ENCODE measurements around the gene PYDC2. TPM values are rescaled to one million over a fixed set of nuclear protein-coding genes. Genes with fewer than 3 reads are reported as not detected.
"Not testable (repeated sequence)": the region's sequence is repeated elsewhere in the genome, so short reads cannot be mapped to it uniquely, and the experiment has no call there.

Gene PYDC2
- total RNA-seq, 2 donors from 2014 or later, result not detected

DNA sequence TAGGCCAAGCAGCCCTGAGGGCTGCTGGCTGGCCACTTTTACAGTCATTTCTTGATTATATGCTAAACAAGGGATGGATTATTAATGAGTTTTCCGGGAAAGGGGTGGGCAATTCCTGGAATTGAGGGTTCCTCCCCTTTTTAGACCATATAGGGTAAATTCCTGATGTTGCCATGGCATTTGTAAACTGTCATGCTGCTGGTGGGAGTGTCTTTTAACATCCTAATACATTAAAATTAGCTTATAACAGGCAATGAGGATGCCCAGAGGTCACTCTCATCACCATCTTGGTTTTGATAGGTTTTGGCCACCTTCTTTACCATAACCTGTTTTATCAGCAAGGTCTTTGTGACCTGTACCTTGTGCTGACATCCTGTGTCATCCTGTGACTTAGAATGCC is 11.7 kb upstream of the PYDC2 start:
- intact Hi-C loops (cut with DNase I, micrococcal nuclease), result no loop called here
- DNase-seq (no peak), ATAC-seq (no peak)

DNA sequence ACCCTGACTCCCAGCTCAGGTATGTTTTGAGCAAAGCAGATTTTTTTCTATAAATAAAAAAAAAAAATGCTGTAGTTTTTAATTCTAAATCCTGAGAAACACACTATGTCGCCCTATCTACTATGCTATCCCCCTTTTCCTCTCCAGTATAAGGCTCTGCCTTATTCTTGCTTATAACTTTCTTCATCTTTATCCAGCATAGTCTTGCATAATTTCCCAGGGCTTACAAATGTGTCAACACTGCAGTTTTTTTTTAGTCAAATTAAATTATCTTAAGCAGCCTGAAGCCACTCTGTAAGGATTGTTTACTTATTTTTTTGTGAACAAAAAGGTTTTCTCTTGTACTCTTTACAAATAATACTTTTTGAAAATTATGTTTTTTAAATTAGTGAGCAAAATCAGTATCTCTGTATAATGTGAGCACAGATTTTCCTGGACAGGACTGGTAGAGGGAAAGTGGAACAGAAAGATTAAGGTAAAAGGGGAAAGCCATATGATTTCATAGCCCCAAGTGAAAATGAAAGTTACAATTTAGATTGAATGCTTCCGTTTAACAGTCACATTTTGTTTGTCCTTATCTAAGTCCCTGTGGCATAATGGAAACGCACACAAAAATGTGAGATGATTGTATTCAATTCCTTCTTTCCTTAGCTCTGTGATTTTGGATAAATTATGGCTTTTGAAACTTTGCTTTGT is 5.6 kb upstream of the PYDC2 start:
- DNase-seq (no peak), ATAC-seq (no peak)
- intact Hi-C loops (cut with DNase I, micrococcal nuclease), result no loop called here

DNA sequence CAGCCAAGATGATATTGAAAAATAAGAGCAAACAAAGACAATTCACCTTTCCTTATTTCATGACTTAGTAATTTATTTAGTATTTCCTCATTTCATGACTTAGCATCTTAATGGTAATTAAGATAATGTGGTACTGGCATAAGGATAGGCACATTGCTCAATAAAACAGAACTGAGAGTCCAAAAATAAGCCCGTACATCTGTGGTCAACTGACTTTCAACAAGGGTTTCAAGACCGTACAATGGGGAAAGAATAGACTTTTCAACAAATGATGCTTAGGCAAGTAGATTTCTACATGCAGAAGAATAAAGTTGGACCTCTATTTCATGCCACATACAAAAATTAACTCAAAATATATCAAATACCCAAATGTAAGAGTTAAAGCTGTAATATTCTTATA is 603 bp upstream of the PYDC2 start:
- ATAC-seq (no peak), DNase-seq (no peak)
- intact Hi-C loops (cut with DNase I, micrococcal nuclease), result no loop called here

DNA sequence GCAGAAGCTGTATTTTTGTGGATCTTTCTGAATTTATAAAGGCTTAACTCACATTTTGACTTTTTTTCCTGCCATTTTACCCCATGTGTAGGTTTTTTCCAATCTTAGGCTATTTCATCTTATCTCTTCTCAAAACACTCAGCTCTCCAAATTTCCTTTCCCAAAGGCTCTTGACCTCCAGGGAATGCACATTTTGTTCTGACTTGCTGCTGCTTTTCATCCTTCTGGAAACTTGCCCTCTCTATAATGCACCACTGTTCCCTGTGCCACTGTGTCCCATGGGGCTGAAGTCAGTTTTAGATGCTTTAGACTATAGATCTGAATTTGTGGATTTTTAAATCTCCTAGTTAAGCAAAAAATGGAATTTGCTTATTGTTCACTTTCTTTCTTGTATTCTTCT is 9.1 kb downstream of the PYDC2 start:
- intact Hi-C loops (cut with DNase I, micrococcal nuclease), result no loop called here
- ATAC-seq, result no peak
- DNase-seq, result no peak

DNA sequence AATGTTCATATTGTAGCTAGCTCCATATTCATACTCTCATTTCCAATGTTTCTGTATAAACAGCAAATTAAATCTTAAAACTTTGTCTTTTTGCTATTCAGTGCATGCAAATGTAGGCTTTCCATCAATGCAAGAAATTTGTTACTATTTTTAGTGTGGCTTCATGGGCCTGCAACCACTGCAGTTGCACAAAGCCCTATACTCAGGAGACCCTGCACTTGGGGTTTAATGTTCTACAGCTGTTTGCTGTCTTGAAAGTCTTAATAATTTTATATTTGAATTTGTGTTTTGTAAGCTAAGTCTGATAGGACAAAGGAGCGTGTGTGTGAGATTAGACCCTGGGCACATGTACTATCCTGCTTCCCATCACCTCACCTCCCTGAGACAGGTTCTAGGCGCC is 9.6 kb downstream of the PYDC2 start:
- DNase-seq, result no peak
- intact Hi-C loops (cut with DNase I, micrococcal nuclease), result no loop called here
- ATAC-seq, result no peak

DNA sequence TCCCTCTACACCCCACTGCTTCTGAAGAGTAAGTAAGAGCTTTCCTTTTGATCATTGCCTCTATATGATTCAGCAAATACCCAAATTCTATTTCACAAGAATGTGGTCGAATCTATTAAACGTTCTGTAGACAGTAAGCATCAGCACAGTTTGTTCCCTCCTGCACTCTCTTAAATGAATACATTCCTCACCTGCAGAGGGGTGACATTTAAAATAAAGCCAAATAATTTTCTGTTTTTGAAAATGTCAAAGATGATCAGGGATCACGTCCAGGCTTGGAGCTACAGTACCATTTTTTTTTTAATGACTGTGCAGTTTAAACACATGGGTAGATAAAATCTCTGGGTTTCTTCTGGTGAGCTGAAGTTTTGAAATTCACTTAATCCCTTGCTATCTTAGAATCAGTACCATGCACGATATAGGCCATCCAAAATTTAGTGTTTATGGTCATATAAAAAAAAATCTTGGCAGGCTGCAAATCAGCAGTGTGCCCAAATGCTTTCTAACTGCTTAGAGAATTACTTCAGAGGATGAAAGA is 12.8 kb downstream of the PYDC2 start:
- ATAC-seq (no peak), DNase-seq (no peak)
- intact Hi-C loops (cut with DNase I, micrococcal nuclease), result no loop called here

DNA sequence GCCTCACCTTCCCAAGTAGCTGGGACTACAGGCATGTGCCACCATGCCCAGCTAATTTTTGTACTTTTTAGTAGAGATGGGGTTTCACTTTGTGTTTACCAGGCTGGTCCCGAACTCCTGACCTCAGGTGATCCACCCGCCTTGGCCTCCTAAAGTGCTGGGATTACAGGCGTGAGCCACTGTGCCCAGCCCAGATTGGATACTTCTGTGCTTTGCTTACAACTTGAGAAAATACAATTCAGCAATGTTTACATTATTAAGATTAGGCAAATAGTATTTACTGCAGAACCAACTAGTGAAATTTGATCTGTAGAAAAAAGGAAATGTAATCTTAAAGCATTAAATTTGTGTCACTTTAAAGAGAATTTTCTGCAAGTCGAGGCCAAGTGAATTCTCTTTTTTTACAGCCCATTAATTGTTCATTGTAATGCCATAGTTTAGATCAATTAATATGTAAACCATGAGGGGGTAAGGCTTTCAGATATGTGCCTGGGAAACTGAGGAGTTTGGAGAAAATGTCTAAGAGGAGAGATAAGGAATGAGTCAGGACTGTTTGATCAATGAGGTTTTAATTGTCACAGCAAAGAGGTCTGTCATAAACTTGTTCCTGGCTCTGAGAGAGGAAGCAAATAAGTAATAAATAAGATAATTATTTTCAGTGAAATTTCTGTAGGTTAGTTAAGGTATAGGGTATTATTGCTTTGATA is 15.3 kb downstream of the PYDC2 start:
- no peak for DNase-seq
- intact Hi-C loops (cut with DNase I, micrococcal nuclease), result no loop called here
- ATAC-seq, result no peak

DNA sequence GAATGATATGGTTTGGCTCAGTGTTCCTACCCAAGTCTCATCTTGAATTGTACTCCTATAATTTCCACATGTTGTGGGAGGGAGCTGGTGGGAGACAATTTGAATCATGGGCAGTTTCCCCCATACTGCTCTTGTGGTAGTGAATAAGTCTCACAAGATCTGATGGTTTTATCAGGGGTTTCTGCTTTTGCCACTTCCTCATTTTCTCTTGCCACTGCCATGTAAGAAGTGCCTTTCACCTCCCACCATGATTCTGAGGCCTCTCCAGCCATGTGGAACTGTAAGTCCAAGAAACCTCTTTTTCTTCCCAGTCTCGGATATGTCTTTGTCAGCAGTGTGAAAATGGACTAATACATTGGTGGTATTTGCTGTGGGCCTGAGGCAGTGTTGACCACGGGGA is 23.0 kb downstream of the PYDC2 start:
- DNase-seq; ATAC-seq; intact Hi-C loops (cut with DNase I, micrococcal nuclease): not testable (repeated sequence)

DNA sequence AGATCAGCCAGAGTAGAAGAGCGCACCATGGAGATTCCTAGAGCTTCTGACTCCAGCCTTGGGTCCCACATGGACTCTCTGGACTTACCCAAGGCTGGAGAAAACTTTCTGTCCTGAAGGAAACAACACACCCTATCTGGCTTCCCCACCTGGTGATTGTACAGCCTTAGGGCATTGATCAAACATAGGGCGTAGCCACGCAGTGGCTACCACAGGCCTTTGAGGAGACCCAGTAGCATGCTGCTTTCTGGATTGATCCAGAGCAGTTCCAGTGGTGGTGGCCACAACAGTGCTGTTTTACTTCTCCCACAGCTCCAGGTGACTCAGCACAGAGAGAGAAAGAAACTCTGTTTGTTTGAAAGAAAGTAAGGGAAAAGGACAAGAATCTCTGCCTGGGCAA is 23.5 kb downstream of the PYDC2 start:
- ATAC-seq (no peak), DNase-seq (no peak)
- intact Hi-C loops (cut with DNase I, micrococcal nuclease), result no loop called here

DNA sequence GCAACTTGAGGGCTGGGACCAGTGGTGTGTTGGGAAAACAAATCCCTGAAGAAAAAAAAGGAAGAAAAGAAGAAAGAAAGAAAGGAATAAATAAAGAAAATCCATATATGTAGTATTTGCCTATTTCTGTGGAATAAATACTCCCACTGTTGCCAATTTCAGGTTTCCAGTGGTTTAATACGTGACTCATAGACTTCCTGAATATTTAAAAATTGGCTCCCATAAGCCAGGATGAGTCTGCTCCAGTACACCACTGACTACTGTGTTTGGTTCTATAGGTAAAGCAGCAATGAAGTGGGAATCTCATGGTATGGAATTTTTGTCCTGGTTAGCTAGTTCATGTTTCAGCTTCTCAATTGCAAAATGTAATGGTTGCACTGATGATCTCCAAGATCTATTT is 31.6 kb downstream of the PYDC2 start:
- ATAC-seq (no peak), DNase-seq (no peak)
- intact Hi-C loops (cut with DNase I, micrococcal nuclease), result no loop called here

DNA sequence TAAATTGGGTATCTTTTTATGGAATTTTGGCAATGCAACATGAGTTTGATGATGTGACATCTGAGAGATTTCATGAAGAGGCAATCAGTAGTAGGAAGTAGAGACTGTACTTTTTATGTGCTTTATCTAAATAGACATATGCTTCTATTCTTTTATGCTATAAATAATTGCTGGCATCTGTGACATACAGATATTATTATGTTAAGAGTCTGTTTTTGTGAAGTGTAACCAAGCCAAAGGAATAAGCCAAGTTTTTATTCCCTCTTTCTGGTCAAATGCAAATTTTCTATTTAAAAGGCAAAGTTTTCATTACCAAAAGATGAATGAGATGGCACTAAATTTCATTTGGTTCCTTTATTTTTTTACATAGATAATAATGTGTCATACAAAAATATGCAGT is 32.4 kb downstream of the PYDC2 start:
- ATAC-seq (no peak), DNase-seq (no peak)
- intact Hi-C loops (cut with DNase I, micrococcal nuclease), result no loop called here

DNA sequence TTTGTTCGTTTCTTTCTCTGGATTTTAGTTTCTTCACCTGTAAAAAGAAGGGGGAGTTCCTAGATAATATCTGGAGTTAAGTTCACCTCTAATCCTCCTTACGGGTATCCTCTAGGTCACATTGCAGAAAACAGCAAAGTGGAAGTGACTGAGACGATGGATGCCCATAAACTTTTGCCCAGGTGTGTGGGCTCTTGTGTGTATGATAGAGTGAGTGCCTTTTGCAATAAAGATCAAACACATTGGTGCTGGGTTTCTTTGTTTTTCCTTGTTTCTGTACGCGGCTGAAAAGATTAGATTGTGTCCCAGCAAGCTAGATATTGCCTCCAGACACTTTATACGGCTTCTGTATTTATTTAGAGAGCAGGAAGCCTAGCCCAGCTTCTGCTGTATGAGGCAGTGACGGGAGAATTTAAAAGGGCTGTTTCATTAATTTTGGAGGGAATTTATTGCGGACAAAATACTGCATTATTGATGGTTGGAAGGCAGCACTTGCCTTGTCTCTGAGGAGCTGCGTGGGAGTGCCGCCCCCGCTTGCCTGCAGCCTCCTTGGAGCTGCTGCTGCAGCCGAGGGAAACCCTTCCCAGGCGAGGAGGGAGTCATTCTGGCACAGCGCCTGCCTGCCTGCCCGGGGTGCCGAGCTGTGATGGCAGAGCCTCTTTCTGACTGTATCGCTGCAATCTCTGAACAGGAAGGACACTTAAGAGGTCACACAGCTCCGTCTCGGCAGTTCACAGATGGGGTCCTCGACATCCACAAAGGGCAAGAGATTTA is 38.5 kb downstream of the PYDC2 start:
- intact Hi-C loops (cut with DNase I, micrococcal nuclease), result no loop called here
- DNase-seq (peak in 1 of 2 donors; percentile 6), ATAC-seq (no peak)

DNA sequence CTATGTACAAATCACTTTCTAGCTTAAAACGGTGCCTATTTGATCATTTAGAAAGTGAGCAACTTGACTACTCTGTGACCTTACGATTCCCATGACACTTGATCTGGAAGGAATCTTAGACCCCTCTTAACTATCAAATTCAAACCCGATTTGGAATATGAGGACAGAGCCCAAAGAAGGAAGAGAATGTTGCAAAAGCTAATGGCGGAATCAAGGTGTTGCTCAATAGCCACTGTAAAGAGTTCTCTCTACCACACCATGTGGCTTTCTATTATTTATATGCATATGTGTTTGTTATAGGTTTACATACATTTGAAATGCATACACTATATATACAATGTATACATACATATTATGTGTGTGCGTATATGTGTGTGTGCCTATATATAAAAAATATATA is 39.9 kb downstream of the PYDC2 start:
- intact Hi-C loops (cut with DNase I, micrococcal nuclease), result no loop called here
- ATAC-seq, result no peak
- no peak for DNase-seq

DNA sequence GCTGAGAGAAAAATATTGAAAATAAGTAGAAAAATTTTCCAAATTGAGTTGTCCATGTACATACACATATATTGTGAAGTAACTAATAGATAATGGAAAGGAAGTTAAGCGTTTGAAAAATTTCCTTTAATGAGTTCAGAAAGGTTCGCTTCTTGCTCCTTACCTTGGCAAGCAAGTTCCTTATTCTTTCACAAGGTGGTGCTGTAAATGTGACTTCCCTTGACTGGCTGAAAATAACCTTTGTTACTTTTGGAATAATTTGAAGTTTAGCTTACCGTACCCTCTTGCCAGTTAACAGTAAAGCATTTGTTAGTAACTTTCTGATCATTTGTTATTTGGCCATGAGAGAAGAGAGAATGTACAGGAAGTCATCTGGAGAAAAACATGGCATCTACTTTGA is 41.6 kb downstream of the PYDC2 start:
- no peak for ATAC-seq
- intact Hi-C loops (cut with DNase I, micrococcal nuclease), result no loop called here
- no peak for DNase-seq

DNA sequence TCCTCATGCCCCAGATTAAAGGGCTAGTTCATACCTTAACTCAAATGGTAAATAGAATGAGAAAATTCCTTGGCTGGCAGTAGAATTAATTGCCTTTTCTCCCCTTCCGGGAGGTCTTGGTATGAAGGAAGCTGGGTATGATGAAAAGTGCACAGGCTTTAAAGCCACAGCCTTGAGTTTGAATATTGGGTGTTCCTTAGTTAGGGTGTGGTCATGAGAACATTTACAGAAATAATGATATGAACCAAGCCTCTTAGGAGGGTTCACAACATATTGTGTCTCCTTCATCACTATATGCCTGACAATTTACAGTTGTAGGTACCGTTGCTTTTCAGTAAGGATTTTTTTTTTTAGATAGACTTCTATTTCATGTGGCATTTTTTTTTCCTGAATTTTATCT is 48.1 kb downstream of the PYDC2 start:
- DNase-seq (no peak), ATAC-seq (no peak)
- intact Hi-C loops (cut with DNase I, micrococcal nuclease), result no loop called here

Other genes starting within 250 kb of the PYDC2 start
- gene CCDC50, start 131.8 kb upstream of the PYDC2 start, total RNA-seq, result 10 to 100 TPM; 46.5 to 53.7 TPM
- not detected for gene UTS2B, start 130.6 kb upstream of the PYDC2 start, total RNA-seq